Bone marrow (tissue), 2 donors: ENCODE results near the gene SYT13.

ENCODE experiments used
- DNase-seq, 2 donors: peaks; one replicate each; lab custom pipeline; 2025; lab: John Stamatoyannopoulos, UW

Gene SYT13

GRCh38 chr11:45313171-45313865, 27.2 kb upstream of the SYT13 start:
- DNase-seq: no peak

- DNase-seq: no peak
These were observed 19.9 kb upstream of the SYT13 start for GRCh38 chr11:45305874-45306623.

- no peak for DNase-seq
These were observed 18.8 kb upstream of the SYT13 start for GRCh38 chr11:45304992-45305335.

GRCh38 chr11:45304111-45304991, 18.2 kb upstream of the SYT13 start:
- DNase-seq: no peak

GRCh38 chr11:45303316-45303715, 17.2 kb upstream of the SYT13 start:
- no peak for DNase-seq

GRCh38 chr11:45301537-45302246, 15.6 kb upstream of the SYT13 start:
- DNase-seq: no peak

GRCh38 chr11:45300715-45301114, 14.6 kb upstream of the SYT13 start:
- no peak for DNase-seq

GRCh38 chr11:45298718-45299117, 12.6 kb upstream of the SYT13 start:
- DNase-seq: no peak

GRCh38 chr11:45296075-45296474, 9.9 kb upstream of the SYT13 start:
- no peak for DNase-seq

GRCh38 chr11:45294499-45294898, 8.4 kb upstream of the SYT13 start:
- no peak for DNase-seq

GRCh38 chr11:45293566-45294192, 7.5 kb upstream of the SYT13 start:
- DNase-seq: peak in 1 of 2 donors; percentile 85

GRCh38 chr11:45290586-45290985, 4.4 kb upstream of the SYT13 start:
- no peak for DNase-seq

- DNase-seq: no peak
These were observed 3.2 kb upstream of the SYT13 start for GRCh38 chr11:45289369-45289768.

GRCh38 chr11:45288339-45288738, 2.2 kb upstream of the SYT13 start:
- no peak for DNase-seq

GRCh38 chr11:45287316-45287903, 1.3 kb upstream of the SYT13 start:
- DNase-seq: no peak

GRCh38 chr11:45285250-45285828, 802 bp downstream of the SYT13 start:
- DNase-seq: no peak

- no peak for DNase-seq
These were observed 4.1 kb downstream of the SYT13 start for GRCh38 chr11:45282081-45282480.

- no peak for DNase-seq
These were observed 5.7 kb downstream of the SYT13 start for GRCh38 chr11:45280449-45280848.

GRCh38 chr11:45279645-45280044, 6.5 kb downstream of the SYT13 start:
- no peak for DNase-seq

- DNase-seq: no peak
These were observed 7.4 kb downstream of the SYT13 start for GRCh38 chr11:45278714-45279113.

GRCh38 chr11:45275828-45276227, 10.3 kb downstream of the SYT13 start:
- DNase-seq: no peak
